ENCODE measurements around the gene CCDC141. TPM values are rescaled to one million over a fixed set of nuclear protein-coding genes. Genes with fewer than 3 reads are reported as not detected.
"Not testable (repeated sequence)": the region's sequence is repeated elsewhere in the genome, so short reads cannot be mapped to it uniquely, and the experiment has no call there.

The CCDC141 gene
- total RNA-seq, 3 donors from 2014 or later, result 1.3 to 11.7 (median 2.2) TPM

- no peak for TF ChIP-seq POLR2AphosphoS5 (IDR thresholded peaks at IDR 0.05)
- no peak for TF ChIP-seq POLR2A (IDR thresholded peaks at IDR 0.05)
- TF ChIP-seq CTCF (IDR thresholded peaks at IDR 0.05), result no peak
- Histone ChIP-seq H3K27ac (no peak overlapping the region), H3K4me3 (no peak overlapping the region), H3K4me1 (no peaks in the 10 kb centered on the region), H3K27me3 (no peaks in the 10 kb centered on the region), H3K36me3 (no peaks in the 10 kb centered on the region), H3K9me3 (no peaks in the 10 kb centered on the region)
- intact Hi-C loops (cut with DNase I; ENCODE audit: low total_unique reads), result no loop called here
- DNase-seq (ENCODE audit: low spot score in 2 of 2), result no peak
These were observed 56.1 kb downstream of the CCDC141 start for GRCh38 chr2:178993788-178994187.

- H3K4me1 ChIP-seq; H3K9me3 ChIP-seq; H3K4me3 ChIP-seq; intact Hi-C loops (cut with DNase I; ENCODE audit: low total_unique reads); H3K27ac ChIP-seq; DNase-seq (ENCODE audit: low spot score in 2 of 2); H3K27me3 ChIP-seq; H3K36me3 ChIP-seq: not testable (repeated sequence)
These were observed 57.2 kb downstream of the CCDC141 start for GRCh38 chr2:178992719-178993118.

- Histone ChIP-seq H3K27me3 (no peaks in the 10 kb centered on the region), H3K4me1 (no peaks in the 10 kb centered on the region), H3K9me3 (no peaks in the 10 kb centered on the region), H3K27ac (no peak overlapping the region), H3K36me3 (no peaks in the 10 kb centered on the region), H3K4me3 (no peak overlapping the region)
- TF ChIP-seq POLR2AphosphoS5 (IDR thresholded peaks at IDR 0.05) (no peak), CTCF (IDR thresholded peaks at IDR 0.05) (no peak), POLR2A (IDR thresholded peaks at IDR 0.05) (no peak)
- intact Hi-C loops (cut with DNase I; ENCODE audit: low total_unique reads), result loop anchor here (2.0 kb wide), 1 partner anchor 60 kb away; the partner anchor contains the start of gene CCDC141
- no peak for DNase-seq (ENCODE audit: low spot score in 2 of 2)
These were observed 59.2 kb downstream of the CCDC141 start for GRCh38 chr2:178990533-178991241.

GRCh38 chr2:178989424-178989823 lies 60.5 kb downstream of the CCDC141 start:
- not testable (repeated sequence) for H3K27me3 ChIP-seq

GRCh38 chr2:178982652-178983051 lies 67.3 kb downstream of the CCDC141 start:
- H3K27ac ChIP-seq; DNase-seq (ENCODE audit: low spot score in 2 of 2); H3K27me3 ChIP-seq; H3K4me3 ChIP-seq; H3K9me3 ChIP-seq; H3K36me3 ChIP-seq; intact Hi-C loops (cut with DNase I; ENCODE audit: low total_unique reads); H3K4me1 ChIP-seq: not testable (repeated sequence)

More at GRCh38 chr2:178989424-178989823, 60.5 kb downstream of the CCDC141 start:
- H3K27ac ChIP-seq; DNase-seq (ENCODE audit: low spot score in 2 of 2); H3K36me3 ChIP-seq; H3K9me3 ChIP-seq; H3K4me1 ChIP-seq; H3K4me3 ChIP-seq; intact Hi-C loops (cut with DNase I; ENCODE audit: low total_unique reads): not testable (repeated sequence)

GRCh38 chr2:178980815-178981214 lies 69.1 kb downstream of the CCDC141 start:
- H3K4me1 ChIP-seq, result no peaks in the 10 kb centered on the region
- no peak overlapping the region for H3K27ac ChIP-seq
- no peak overlapping the region for H3K4me3 ChIP-seq
- intact Hi-C loops (cut with DNase I; ENCODE audit: low total_unique reads), result no loop called here
- no peaks in the 10 kb centered on the region for H3K36me3 ChIP-seq
- H3K9me3 ChIP-seq, result no peaks in the 10 kb centered on the region
- DNase-seq (ENCODE audit: low spot score in 2 of 2), result no peak
- no peaks in the 10 kb centered on the region for H3K27me3 ChIP-seq
- TF ChIP-seq POLR2AphosphoS5 (IDR thresholded peaks at IDR 0.05) (no peak), POLR2A (IDR thresholded peaks at IDR 0.05) (no peak), CTCF (IDR thresholded peaks at IDR 0.05) (no peak)

- no peak for DNase-seq (ENCODE audit: low spot score in 2 of 2)
- no peak for TF ChIP-seq POLR2AphosphoS5 (IDR thresholded peaks at IDR 0.05)
- TF ChIP-seq CTCF (IDR thresholded peaks at IDR 0.05), result no peak
- no peak for TF ChIP-seq POLR2A (IDR thresholded peaks at IDR 0.05)
- intact Hi-C loops (cut with DNase I; ENCODE audit: low total_unique reads), result no loop called here
- no peaks in the 10 kb centered on the region for H3K9me3 ChIP-seq
- no peaks in the 10 kb centered on the region for H3K27me3 ChIP-seq
- H3K36me3 ChIP-seq, result no peaks in the 10 kb centered on the region
- H3K27ac ChIP-seq, result no peak overlapping the region
- H3K4me1 ChIP-seq, result no peaks in the 10 kb centered on the region
- no peak overlapping the region for H3K4me3 ChIP-seq
These were observed 71.3 kb downstream of the CCDC141 start for GRCh38 chr2:178978667-178979066.

Measured in breast epithelium (tissue), 4 donors.